IMR-90 (cell line): ENCODE results near the gene OTOGL. TPM values are rescaled to one million over a fixed set of nuclear protein-coding genes. Genes with fewer than 3 reads are reported as not detected.

Experiments
- ATAC-seq: fragments of 200-7000 bp; cut with Tn5 transposase; 2 replicates; pipeline ENCODE4 v1.9.1; 2020; ENCODE audit warnings: low read depth, mild to moderate bottlenecking, moderate library complexity
- BruUV-seq: library from RNA; stranded (reverse); fragments of 400-500 nt; replicated peaks from 2 replicates; lab custom pipeline; 2021; lab: Mats Ljungman, UMichigan
- CTCF ChIA-PET: fragments of 300-600 bp; formaldehyde crosslinking; extraction: SDS; loops from one replicate; lab custom pipeline; 2021; ENCODE audit warnings: antibody characterized with exemption; lab: Yijun Ruan, JAX
- POLR2A ChIA-PET: fragments of 300-600 bp; sonication (Branson Sonifier 250); formaldehyde crosslinking; loops from one replicate; lab custom pipeline; 2022; ENCODE audit warnings: antibody characterized with exemption; ENCODE audit not compliant: unreplicated experiment; lab: Charles Lee
- DNase-seq: peaks from one replicate; pipeline ENCODE4 v3.0.0; 2013
- H2AFZ ChIP-seq: replicated peaks from 2 replicates; pipeline ENCODE3; 2013; ENCODE audit warnings: low read length, mild to moderate bottlenecking; ENCODE audit not compliant: poor library complexity
- H2AK5ac ChIP-seq: 2 replicates; pipeline ENCODE4 v1.6.1; 2013; ENCODE audit warnings: low read depth, low read length, inconsistent platforms
- H2AK9ac ChIP-seq: replicated peaks from 2 replicates; pipeline ENCODE3; 2013; ENCODE audit warnings: mild to moderate bottlenecking, low read depth, low read length, moderate library complexity; ENCODE audit not compliant: poor library complexity
- H2BK120ac ChIP-seq: 2 replicates; pipeline ENCODE4 v1.6.1; 2013; ENCODE audit warnings: low read depth, low read length, inconsistent platforms
- H2BK15ac ChIP-seq: 3 replicates; pipeline ENCODE4 v1.6.1; 2013; ENCODE audit warnings: low read depth, low read length, inconsistent platforms
- H2BK20ac ChIP-seq: 2 replicates; pipeline ENCODE4 v1.6.1; 2013; ENCODE audit warnings: low read depth, mild to moderate bottlenecking, inconsistent platforms, low read length, moderate library complexity
- H2BK5ac ChIP-seq: 2 replicates; pipeline ENCODE4 v1.6.1; 2013; ENCODE audit warnings: mild to moderate bottlenecking, low read depth, low read length, inconsistent platforms; ENCODE audit not compliant: poor library complexity, severe bottlenecking
- H3K14ac ChIP-seq: replicated peaks from 2 replicates; pipeline ENCODE4 v1.6.1; 2013; ENCODE audit warnings: low read depth, low read length, inconsistent platforms
- H3K18ac ChIP-seq: 2 replicates; pipeline ENCODE4 v1.6.1; 2013; ENCODE audit warnings: low read depth, low read length, control low read depth
- H3K23ac ChIP-seq: 2 replicates; pipeline ENCODE4 v1.6.1; 2013; ENCODE audit warnings: low read depth, low read length, inconsistent platforms
- H3K27ac ChIP-seq: 2 replicates; pipeline ENCODE4 v1.5.1; 2013; ENCODE audit warnings: mild to moderate bottlenecking, control low read depth, low read length; ENCODE audit not compliant: insufficient read depth
- H3K27me3 ChIP-seq: 2 replicates; pipeline ENCODE4 v1.6.1; 2013; ENCODE audit warnings: low read length; ENCODE audit not compliant: control insufficient read depth, insufficient read depth
- H3K36me3 ChIP-seq: 2 replicates; pipeline ENCODE4 v1.6.1; 2013; ENCODE audit warnings: low read length, mixed read lengths; ENCODE audit not compliant: control insufficient read depth, insufficient read depth
- H3K4ac ChIP-seq: 2 replicates; pipeline ENCODE4 v1.6.1; 2013; ENCODE audit warnings: low read depth, low read length, inconsistent platforms
- H3K4me1 ChIP-seq: 2 replicates; pipeline ENCODE4 v1.6.1; 2013; ENCODE audit warnings: low read length, mixed read lengths; ENCODE audit not compliant: control insufficient read depth, insufficient read depth
- H3K4me2 ChIP-seq: 2 replicates; pipeline ENCODE4 v1.6.1; 2013; ENCODE audit warnings: low read depth, mild to moderate bottlenecking, control low read depth, low read length, moderate library complexity
- H3K4me3 ChIP-seq: 2 replicates; pipeline ENCODE4 v1.5.1; 2013; ENCODE audit warnings: low read depth, mild to moderate bottlenecking, control low read depth, low read length, moderate library complexity; ENCODE audit not compliant: insufficient read depth
- H3K56ac ChIP-seq: 2 replicates; pipeline ENCODE4 v1.6.1; 2013; ENCODE audit warnings: low read length, inconsistent platforms; ENCODE audit not compliant: insufficient read depth; ENCODE audit errors: extremely low read depth
- H3K79me1 ChIP-seq, 2 experiments: 2 replicates each; pipeline ENCODE4 v1.6.1; 2013; ENCODE audit warnings: low read length in 2 of 2, inconsistent platforms in 1 of 2, low read depth in 1 of 2
- H3K9ac ChIP-seq: 2 replicates; pipeline ENCODE4 v1.6.1; 2013; ENCODE audit warnings: low read depth, low read length, control low read depth
- H3K9me1 ChIP-seq: 2 replicates; pipeline ENCODE4 v1.6.1; 2013; ENCODE audit warnings: low read length, inconsistent platforms; ENCODE audit not compliant: insufficient read depth
- H3K9me3 ChIP-seq: 2 replicates; pipeline ENCODE4 v1.6.1; 2013; ENCODE audit warnings: low read length; ENCODE audit not compliant: control insufficient read depth, insufficient read depth
- H4K20me1 ChIP-seq: 2 replicates; pipeline ENCODE4 v1.6.1; 2013; ENCODE audit warnings: low read length, inconsistent platforms; ENCODE audit not compliant: insufficient read depth
- H4K5ac ChIP-seq: 2 replicates; pipeline ENCODE4 v1.6.1; 2013; ENCODE audit warnings: mild to moderate bottlenecking, low read depth, low read length, control low read depth
- H4K8ac ChIP-seq, 2 experiments: 2 replicates each; pipeline ENCODE4 v1.6.1; 2013; ENCODE audit warnings: low read depth in 2 of 2, low read length in 2 of 2, control low read depth in 1 of 2, inconsistent platforms in 1 of 2
- H4K91ac ChIP-seq: 2 replicates; pipeline ENCODE4 v1.6.1; 2013; ENCODE audit warnings: low read depth, low read length, inconsistent platforms; ENCODE audit not compliant: insufficient read depth
- BHLHE40 ChIP-seq: fragments of 150-350 bp; IDR thresholded peaks from 2 replicates; pipeline ENCODE4 v1.6.1; 2016; ENCODE audit warnings: mild to moderate bottlenecking, low read depth, low read length
- CEBPB ChIP-seq: IDR thresholded peaks from 2 replicates; pipeline ENCODE4 v1.6.1; 2012; ENCODE audit warnings: low read depth, low read length, improper control_type of control experiment
- CHD1 ChIP-seq: IDR thresholded peaks from 2 replicates; pipeline ENCODE4 v1.6.1; 2012; ENCODE audit warnings: low read depth, low read length, improper control_type of control experiment
- CTCF ChIP-seq: conservative IDR thresholded peaks from 2 replicates; pipeline ENCODE4 v1.5.1; 2012; ENCODE audit warnings: mild to moderate bottlenecking, low read depth, low read length, improper control_type of control experiment
- FOS ChIP-seq: fragments of 150-350 bp; IDR thresholded peaks from 2 replicates; pipeline ENCODE4 v1.6.1; 2016; ENCODE audit warnings: low read depth, low read length
- MAFK ChIP-seq: IDR thresholded peaks from 2 replicates; pipeline ENCODE4 v1.6.1; 2012; ENCODE audit warnings: low read depth, low read length, improper control_type of control experiment
- MAZ ChIP-seq: IDR thresholded peaks from 2 replicates; pipeline ENCODE4 v1.6.1; 2012; ENCODE audit warnings: low read depth, mild to moderate bottlenecking, low read length, improper control_type of control experiment, moderate library complexity, borderline replicate concordance
- MXI1 ChIP-seq: IDR thresholded peaks from 2 replicates; pipeline ENCODE4 v1.6.1; 2012; ENCODE audit warnings: low read depth, mild to moderate bottlenecking, low read length, moderate library complexity, borderline replicate concordance
- NFE2L2 ChIP-seq: fragments of 150-350 bp; IDR thresholded peaks from 2 replicates; pipeline ENCODE4 v1.6.1; 2016; ENCODE audit warnings: low read depth, mild to moderate bottlenecking, low read length
- POLR2A ChIP-seq: IDR thresholded peaks from 2 replicates; pipeline ENCODE4 v1.6.1; 2012; ENCODE audit warnings: mild to moderate bottlenecking, low read depth, low read length
- RAD21 ChIP-seq: IDR thresholded peaks from 2 replicates; pipeline ENCODE4 v1.6.1; 2012; ENCODE audit warnings: low read length, improper control_type of control experiment
- RCOR1 ChIP-seq: IDR thresholded peaks from 2 replicates; pipeline ENCODE4 v1.6.1; 2012; ENCODE audit warnings: mild to moderate bottlenecking, low read length, improper control_type of control experiment; ENCODE audit not compliant: insufficient replicate concordance
- RFX5 ChIP-seq: IDR thresholded peaks from 2 replicates; pipeline ENCODE4 v1.8.0; 2012; ENCODE audit warnings: low read depth, mild to moderate bottlenecking, low read length, moderate library complexity
- SMC3 ChIP-seq: fragments of 150-350 bp; IDR thresholded peaks from 2 replicates; pipeline ENCODE4 v1.6.1; 2016; ENCODE audit warnings: low read depth, mild to moderate bottlenecking, antibody characterized with exemption, low read length, moderate library complexity
- WGBS, 2 experiments: methylation state at CpG; one replicate each; pipeline versions ENCODE4 v1.1.5 to v1.1.7; 2013; ENCODE audit warnings: missing lambda C conversion rate in 2 of 2; ENCODE audit not compliant: insufficient read length in 1 of 2; ENCODE audit errors: extremely low coverage in 2 of 2; 5-methylcytosine and 5-hydroxymethylcytosine counted together
- dilution Hi-C: fragments of 300-500 bp; cut with HindIII; formaldehyde crosslinking; loops from one replicate; pipeline ENCODE4 v1.14.3; 2018; ENCODE audit warnings: low sequenced_read_pairs; ENCODE audit not compliant: unreplicated experiment
- in situ Hi-C: fragments of 300-500 bp; cut with MboI; formaldehyde crosslinking; loops from 3 replicates; pipeline ENCODE4 v1.14.3; 2019; ENCODE audit warnings: low sequenced_read_pairs, inconsistent platforms, mixed read lengths
- intact Hi-C: fragments of 100-400 bp; cut with micrococcal nuclease; formaldehyde crosslinking; loops from 2 replicates; pipeline ENCODE4 v1.10.0; 2022
- polyA plus RNA-seq, 3 experiments: library from polyadenylated mRNA; depleted of rRNA; stranded (reverse); fragments of >200 nt; gene quantifications; 2 replicates each; pipeline ENCODE4 v1.2.3, GENCODE V29; 2012; ENCODE audit warnings: low replicate concordance in 1 of 3
- total RNA-seq: library from RNA; depleted of rRNA; stranded (reverse); fragments of >200 nt; gene quantifications from 2 replicates; pipeline ENCODE4 v1.2.3, GENCODE V29; 2012
- TF ChIP-seq, protein P1 (sequence below): fragments of 150-350 bp; IDR thresholded peaks from 2 replicates; pipeline ENCODE4 v1.6.1; 2016; ENCODE audit warnings: low read depth, mild to moderate bottlenecking, low read length, moderate library complexity, borderline replicate concordance
- TF ChIP-seq, protein P2 (sequence below): fragments of 150-350 bp; IDR thresholded peaks from 2 replicates; pipeline ENCODE4 v1.6.1; 2017; ENCODE audit warnings: mild to moderate bottlenecking, antibody characterized with exemption, low read length, low read depth

The OTOGL gene
- total and polyA plus RNA-seq, 2 of the 4 experiments (the other 2 are of a cell fraction) = 0.10 to 0.18 TPM

- no peak overlapping the region for H4K8ac ChIP-seq
- H3K27ac ChIP-seq = no peak overlapping the region
- no peak overlapping the region for H2AFZ ChIP-seq
- BruUV-seq = no TSS peak
- dilution Hi-C loops (no loop called here), in situ Hi-C loops (no loop called here), intact Hi-C loops (no loop called here)
- no peaks in the 10 kb centered on the region for H3K9me3 ChIP-seq
- ChIA-PET POLR2A (no interaction called here), CTCF (no interaction called here)
- no peak overlapping the region for H2BK20ac ChIP-seq
- H3K36me3 ChIP-seq = no peaks in the 10 kb centered on the region
- H2BK5ac ChIP-seq = no peak overlapping the region
- no peaks in the 10 kb centered on the region; the same call in 1 of the 2 replicates for H3K9me1 ChIP-seq
- no peak overlapping the region for H3K14ac ChIP-seq
- H2BK120ac ChIP-seq = no peak overlapping the region
- no peak overlapping the region for H3K23ac ChIP-seq
- no peak for DNase-seq
- no peak overlapping the region for H3K18ac ChIP-seq
- H3K56ac ChIP-seq = no peak overlapping the region
- H3K27me3 ChIP-seq = no peaks in the 10 kb centered on the region
- no peaks in the 10 kb centered on the region for H3K4me1 ChIP-seq
- WGBS, 2 experiments = no CpG with 5 or more reads among the region's 8 CpGs
- no peak overlapping the region for H3K4me2 ChIP-seq
- no peak overlapping the region for H2AK9ac ChIP-seq
- no peak for ATAC-seq
- H2AK5ac ChIP-seq = no peak overlapping the region
- no peaks in the 10 kb centered on the region for H4K20me1 ChIP-seq
- H4K91ac ChIP-seq = no peak overlapping the region
- TF ChIP-seq NFE2L2 = no peak
- TF ChIP-seq POLR2A = no peak
- no peak for TF ChIP-seq SMC3
- no peak for TF ChIP-seq RAD21
- TF ChIP-seq FOS = no peak
- no peak for TF ChIP-seq BHLHE40
- TF ChIP-seq RCOR1 = no peak
- TF ChIP-seq CTCF = no peak
- no peak for TF ChIP-seq MXI1
- TF ChIP-seq MAZ = no peak
- TF ChIP-seq CHD1 = no peak
- TF ChIP-seq, protein P1, sequence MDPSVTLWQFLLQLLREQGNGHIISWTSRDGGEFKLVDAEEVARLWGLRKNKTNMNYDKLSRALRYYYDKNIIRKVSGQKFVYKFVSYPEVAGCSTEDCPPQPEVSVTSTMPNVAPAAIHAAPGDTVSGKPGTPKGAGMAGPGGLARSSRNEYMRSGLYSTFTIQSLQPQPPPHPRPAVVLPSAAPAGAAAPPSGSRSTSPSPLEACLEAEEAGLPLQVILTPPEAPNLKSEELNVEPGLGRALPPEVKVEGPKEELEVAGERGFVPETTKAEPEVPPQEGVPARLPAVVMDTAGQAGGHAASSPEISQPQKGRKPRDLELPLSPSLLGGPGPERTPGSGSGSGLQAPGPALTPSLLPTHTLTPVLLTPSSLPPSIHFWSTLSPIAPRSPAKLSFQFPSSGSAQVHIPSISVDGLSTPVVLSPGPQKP = no peak
- no peak for TF ChIP-seq RFX5
- no peak for TF ChIP-seq MAFK
- no peak for TF ChIP-seq CEBPB
- TF ChIP-seq, protein P2, sequence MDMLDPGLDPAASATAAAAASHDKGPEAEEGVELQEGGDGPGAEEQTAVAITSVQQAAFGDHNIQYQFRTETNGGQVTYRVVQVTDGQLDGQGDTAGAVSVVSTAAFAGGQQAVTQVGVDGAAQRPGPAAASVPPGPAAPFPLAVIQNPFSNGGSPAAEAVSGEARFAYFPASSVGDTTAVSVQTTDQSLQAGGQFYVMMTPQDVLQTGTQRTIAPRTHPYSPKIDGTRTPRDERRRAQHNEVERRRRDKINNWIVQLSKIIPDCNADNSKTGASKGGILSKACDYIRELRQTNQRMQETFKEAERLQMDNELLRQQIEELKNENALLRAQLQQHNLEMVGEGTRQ = no peak
- no peak overlapping the region for H4K5ac ChIP-seq
- H3K9ac ChIP-seq = no peak overlapping the region
- H3K4me3 ChIP-seq = no peak overlapping the region
- no peaks in the 10 kb centered on the region for H3K79me1 ChIP-seq
- no peak overlapping the region for H3K4ac ChIP-seq
- no peak overlapping the region for H2BK15ac ChIP-seq
Observed at GRCh38 chr12:80382254-80382653, 282.9 kb downstream of the OTOGL start.
